ENCODE results near the gene BLOC1S6.

GRCh38 chr15:45618813-45619212 lies 31.6 kb downstream of the BLOC1S6 start:
- TF ChIP-seq CTCF (IDR thresholded peaks at IDR 0.05) (no peak), EZH2 (IDR thresholded peaks at IDR 0.05) (no peak)

Data from neural progenitor cell (in vitro differentiated cells).